OCI-LY1 (cell line): Measurements from ENCODE around the gene PPP1R1C.

Experiments used
- EZH2 ChIP-seq: fragments of 200-600 bp; sonication (generic), shearing (Covaris generic); IDR thresholded peaks from 2 replicates; pipeline ENCODE4 v1.8.0; 2017; ENCODE audit warnings: borderline replicate concordance, mixed run types, mild to moderate bottlenecking, antibody characterized with exemption, low read length, moderate library complexity, mixed read lengths
- TF ChIP-seq, protein P1 (sequence below): fragments of 200-600 bp; sonication (generic), shearing (Covaris generic); IDR thresholded peaks from 2 replicates; pipeline ENCODE4 v1.5.1; 2017; ENCODE audit warnings: mild to moderate bottlenecking, antibody characterized with exemption, low read length, moderate library complexity, mixed read lengths

DNA sequence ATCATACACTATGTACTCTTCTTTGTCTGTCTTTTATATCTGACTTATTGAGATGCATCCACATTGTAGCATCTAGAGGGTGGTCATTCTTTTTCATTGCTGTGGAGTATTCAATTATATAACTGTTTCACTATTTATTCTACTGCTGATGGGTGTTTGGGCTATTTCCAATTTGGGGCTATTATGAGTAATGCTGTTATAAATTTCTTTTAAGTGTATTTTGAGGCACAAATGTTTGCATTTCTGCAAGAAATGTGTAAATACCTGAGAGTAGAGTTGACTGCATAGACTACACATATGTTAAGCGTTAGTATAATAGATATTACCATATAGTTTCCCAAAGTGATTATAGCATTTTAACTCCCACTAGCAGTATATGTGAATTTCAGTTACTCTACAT lies 26.9 kb upstream of the PPP1R1C start:
- TF ChIP-seq, protein P1, sequence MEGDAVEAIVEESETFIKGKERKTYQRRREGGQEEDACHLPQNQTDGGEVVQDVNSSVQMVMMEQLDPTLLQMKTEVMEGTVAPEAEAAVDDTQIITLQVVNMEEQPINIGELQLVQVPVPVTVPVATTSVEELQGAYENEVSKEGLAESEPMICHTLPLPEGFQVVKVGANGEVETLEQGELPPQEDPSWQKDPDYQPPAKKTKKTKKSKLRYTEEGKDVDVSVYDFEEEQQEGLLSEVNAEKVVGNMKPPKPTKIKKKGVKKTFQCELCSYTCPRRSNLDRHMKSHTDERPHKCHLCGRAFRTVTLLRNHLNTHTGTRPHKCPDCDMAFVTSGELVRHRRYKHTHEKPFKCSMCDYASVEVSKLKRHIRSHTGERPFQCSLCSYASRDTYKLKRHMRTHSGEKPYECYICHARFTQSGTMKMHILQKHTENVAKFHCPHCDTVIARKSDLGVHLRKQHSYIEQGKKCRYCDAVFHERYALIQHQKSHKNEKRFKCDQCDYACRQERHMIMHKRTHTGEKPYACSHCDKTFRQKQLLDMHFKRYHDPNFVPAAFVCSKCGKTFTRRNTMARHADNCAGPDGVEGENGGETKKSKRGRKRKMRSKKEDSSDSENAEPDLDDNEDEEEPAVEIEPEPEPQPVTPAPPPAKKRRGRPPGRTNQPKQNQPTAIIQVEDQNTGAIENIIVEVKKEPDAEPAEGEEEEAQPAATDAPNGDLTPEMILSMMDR = no peak
- TF ChIP-seq EZH2 = no peak
